Omental fat pad (tissue), 4 donors: ENCODE measurements around the gene TNFRSF21. TPM values are rescaled to one million over a fixed set of nuclear protein-coding genes. Genes with fewer than 3 reads are reported as not detected.

Source experiments
- ATAC-seq: fragments of 150-250 bp; one replicate; pipeline ENCODE4 v1.9.1; 2016; ENCODE audit warnings: mild to moderate bottlenecking, moderate library complexity; ENCODE audit not compliant: low FRiP score
- DNase-seq: peaks from one replicate; pipeline ENCODE4 v3.0.0-alpha.2; 2019; ENCODE audit warnings: low spot score
- total RNA-seq, 4 donors: library from RNA; depleted of rRNA; stranded (reverse); fragments of >200 nt; gene quantifications; one replicate each; pipeline ENCODE4 v1.1.0, GENCODE V29; 2016
- TF ChIP-seq, protein P1 (sequence below), 3 donors: fragments of 450-650 bp; IDR thresholded peaks; one replicate each; pipeline ENCODE4 v1.5.1; 2016 to 2017; ENCODE audit warnings: antibody characterized with exemption in 3 of 3, mild to moderate bottlenecking in 3 of 3, moderate library complexity in 2 of 3

TNFRSF21 gene
- total RNA-seq, 4 donors from 2014 or later = 43.3 to 72.4 (median 64.9) TPM

GRCh38 chr6:47187113-47187512, 122.6 kb downstream of the TNFRSF21 start:
- ATAC-seq = no peak
- TF ChIP-seq, protein P1, sequence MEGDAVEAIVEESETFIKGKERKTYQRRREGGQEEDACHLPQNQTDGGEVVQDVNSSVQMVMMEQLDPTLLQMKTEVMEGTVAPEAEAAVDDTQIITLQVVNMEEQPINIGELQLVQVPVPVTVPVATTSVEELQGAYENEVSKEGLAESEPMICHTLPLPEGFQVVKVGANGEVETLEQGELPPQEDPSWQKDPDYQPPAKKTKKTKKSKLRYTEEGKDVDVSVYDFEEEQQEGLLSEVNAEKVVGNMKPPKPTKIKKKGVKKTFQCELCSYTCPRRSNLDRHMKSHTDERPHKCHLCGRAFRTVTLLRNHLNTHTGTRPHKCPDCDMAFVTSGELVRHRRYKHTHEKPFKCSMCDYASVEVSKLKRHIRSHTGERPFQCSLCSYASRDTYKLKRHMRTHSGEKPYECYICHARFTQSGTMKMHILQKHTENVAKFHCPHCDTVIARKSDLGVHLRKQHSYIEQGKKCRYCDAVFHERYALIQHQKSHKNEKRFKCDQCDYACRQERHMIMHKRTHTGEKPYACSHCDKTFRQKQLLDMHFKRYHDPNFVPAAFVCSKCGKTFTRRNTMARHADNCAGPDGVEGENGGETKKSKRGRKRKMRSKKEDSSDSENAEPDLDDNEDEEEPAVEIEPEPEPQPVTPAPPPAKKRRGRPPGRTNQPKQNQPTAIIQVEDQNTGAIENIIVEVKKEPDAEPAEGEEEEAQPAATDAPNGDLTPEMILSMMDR (IDR thresholded peaks at IDR 0.05) = no peak
- DNase-seq = no peak

GRCh38 chr6:47182291-47182957, 127.3 kb downstream of the TNFRSF21 start:
- TF ChIP-seq, protein P1 (IDR thresholded peaks at IDR 0.05) = no peak
- no peak for DNase-seq

DNA sequence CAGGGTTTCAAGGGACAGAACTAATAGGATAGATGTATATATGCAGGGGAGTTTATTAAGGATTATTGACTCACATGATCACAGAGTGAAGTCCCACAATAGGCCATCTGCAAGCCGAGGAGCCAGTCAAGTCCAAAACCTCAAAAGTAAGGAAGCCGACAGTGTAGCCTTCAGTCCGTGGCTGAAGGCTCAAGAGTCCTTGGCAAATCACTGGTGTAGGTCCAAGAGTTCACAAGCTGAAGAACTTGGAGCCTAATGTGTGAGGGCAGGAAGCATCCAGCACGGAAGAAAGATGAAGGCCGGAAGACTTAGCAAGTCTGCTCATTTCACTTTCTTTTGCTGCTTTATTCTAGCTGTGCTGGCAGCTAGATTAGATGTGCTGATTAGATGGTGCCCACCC, 128.0 kb downstream of the TNFRSF21 start:
- TF ChIP-seq, protein P1 (IDR thresholded peaks at IDR 0.05) = no peak
- DNase-seq (no peak), ATAC-seq (no peak)

More at GRCh38 chr6:47182291-47182957, 127.3 kb downstream of the TNFRSF21 start:
- no peak for ATAC-seq

Other genes starting within 250 kb of the TNFRSF21 start
- 10 to 100 TPM; 21.1 to 27.3 (median 22.9) TPM for gene CD2AP, start 167.9 kb upstream of the TNFRSF21 start, total RNA-seq